Left lung (tissue), 10 donors: ENCODE results near the gene CLNK. TPM values are rescaled to one million over a fixed set of nuclear protein-coding genes. Genes with fewer than 3 reads are reported as not detected.

Source experiments
- ATAC-seq: fragments of 200-7000 bp; cut with Tn5 transposase; one replicate; pipeline ENCODE4 v1.9.1; 2020; ENCODE audit warnings: moderate library complexity
- DNase-seq, 4 donors: peaks; one replicate each; pipeline ENCODE4 v3.0.0-alpha.2; 2013 to 2020
- H3K27ac ChIP-seq, 2 donors: fragments of 200-600 bp; sonication (generic) in 1 of 2; one replicate each; pipeline versions ENCODE4 v1.5.0 to v1.8.0; 2020 to 2021
- H3K27me3 ChIP-seq, 2 donors: fragments of 200-600 bp; sonication (generic) in 1 of 2; one replicate each; pipeline versions ENCODE4 v1.5.0 to v1.8.0; 2020 to 2021
- H3K36me3 ChIP-seq, 2 donors: fragments of 200-600 bp; sonication (generic) in 1 of 2; one replicate each; pipeline versions ENCODE4 v1.5.0 to v1.8.0; 2020 to 2021
- H3K4me1 ChIP-seq, 2 donors: fragments of 200-600 bp; one replicate each; pipeline ENCODE4 v1.8.0; 2021
- H3K4me3 ChIP-seq, 2 donors: fragments of 200-600 bp; sonication (generic) in 1 of 2; one replicate each; pipeline versions ENCODE4 v1.5.0 to v1.8.0; 2020 to 2021; ENCODE audit warnings: mild to moderate bottlenecking in 1 of 2
- H3K9me3 ChIP-seq, 2 donors: fragments of 200-600 bp; sonication (generic) in 1 of 2; one replicate each; pipeline versions ENCODE4 v1.5.0 to v1.8.0; 2020 to 2021
- CTCF ChIP-seq, 2 donors: fragments of 200-600 bp; sonication (generic) in 1 of 2; IDR thresholded peaks; one replicate each; pipeline versions ENCODE4 v1.5.0 to v1.8.0; 2021; ENCODE audit warnings: antibody characterized with exemption in 2 of 2
- intact Hi-C, 2 donors: fragments of 100-400 bp; cut with DNase I; formaldehyde crosslinking; loops; one replicate each; pipeline versions ENCODE4 v1.11.2 to v1.14.2; 2022
- polyA plus RNA-seq, 6 donors: library from polyadenylated mRNA; unstranded; fragments of 120-200 nt; gene quantifications; one replicate each; pipeline ENCODE4 v1.2.1, GENCODE V29; 2013; ENCODE audit not compliant: insufficient read length in 6 of 6
- total RNA-seq, 2 donors: library from RNA; stranded (reverse); fragmentation: NEBNext Ultra II Directional; extraction: Animal tissue kit (Norgen Biotek cat#: 25700); gene quantifications; one replicate each; pipeline ENCODE4 v1.2.1, GENCODE V29; 2021
- donor health status: DM: no; HTN: yes; CAD: no.
- donor health status: DM: no; HTN: no; CAD: no.

Gene CLNK
- total and polyA plus RNA-seq, 8 donors, result 0.13 to 0.61 (median 0.31) TPM

- no peak for TF ChIP-seq CTCF (IDR thresholded peaks at IDR 0.05)
- no peaks in the 10 kb centered on the region for H3K4me1 ChIP-seq
- H3K27ac ChIP-seq, result no peak overlapping the region
- no peaks in the 10 kb centered on the region for H3K27me3 ChIP-seq
- ATAC-seq, result no peak
- no peaks in the 10 kb centered on the region for H3K9me3 ChIP-seq
- intact Hi-C loops, result no loop called here
- H3K36me3 ChIP-seq, result no peaks in the 10 kb centered on the region
- no peak overlapping the region for H3K4me3 ChIP-seq
- DNase-seq, result no peak
These were observed 11.7 kb upstream of the CLNK start for GRCh38 chr4:10696253-10696652.

GRCh38 chr4:10694828-10695209 lies 10.3 kb upstream of the CLNK start:
- Histone ChIP-seq H3K36me3 (no peaks in the 10 kb centered on the region), H3K4me1 (no peaks in the 10 kb centered on the region), H3K27ac (no peak overlapping the region), H3K27me3 (no peaks in the 10 kb centered on the region), H3K9me3 (no peaks in the 10 kb centered on the region), H3K4me3 (no peak overlapping the region)
- DNase-seq (no peak), ATAC-seq (no peak)
- no peak for TF ChIP-seq CTCF (IDR thresholded peaks at IDR 0.05)
- intact Hi-C loops, result no loop called here

- no peak for TF ChIP-seq CTCF (IDR thresholded peaks at IDR 0.05)
- no peak overlapping the region for H3K4me3 ChIP-seq
- intact Hi-C loops, result no loop called here
- H3K9me3 ChIP-seq, result no peaks in the 10 kb centered on the region
- H3K4me1 ChIP-seq, result no peaks in the 10 kb centered on the region
- no peak overlapping the region for H3K27ac ChIP-seq
- H3K36me3 ChIP-seq, result no peaks in the 10 kb centered on the region
- no peak for DNase-seq
- no peaks in the 10 kb centered on the region for H3K27me3 ChIP-seq
- no peak for ATAC-seq
These were observed 9.7 kb upstream of the CLNK start for GRCh38 chr4:10694151-10694827.

- H3K27ac ChIP-seq, result no peak overlapping the region
- ATAC-seq (no peak), DNase-seq (no peak)
- no peaks in the 10 kb centered on the region for H3K27me3 ChIP-seq
- intact Hi-C loops, result no loop called here
- H3K4me1 ChIP-seq, result no peaks in the 10 kb centered on the region
- no peak for TF ChIP-seq CTCF (IDR thresholded peaks at IDR 0.05)
- no peak overlapping the region for H3K4me3 ChIP-seq
- no peaks in the 10 kb centered on the region for H3K9me3 ChIP-seq
- H3K36me3 ChIP-seq, result no peaks in the 10 kb centered on the region
These were observed 7.1 kb upstream of the CLNK start for GRCh38 chr4:10691651-10692050.

- H3K4me3 ChIP-seq, result no peak overlapping the region
- no peaks in the 10 kb centered on the region for H3K27me3 ChIP-seq
- H3K4me1 ChIP-seq, result no peaks in the 10 kb centered on the region
- H3K27ac ChIP-seq, result no peak overlapping the region
- ATAC-seq, result no peak
- intact Hi-C loops, result no loop called here
- no peaks in the 10 kb centered on the region for H3K36me3 ChIP-seq
- H3K9me3 ChIP-seq, result no peaks in the 10 kb centered on the region
- no peak for TF ChIP-seq CTCF (IDR thresholded peaks at IDR 0.05)
- DNase-seq, result no peak
These were observed 5.8 kb upstream of the CLNK start for GRCh38 chr4:10690185-10690907.
